K562 (cell line): ENCODE data around the gene APOL2. TPM values are rescaled to one million over a fixed set of nuclear protein-coding genes. Genes with fewer than 3 reads are reported as not detected.

Experiments used
- E2F8 ChIP-seq: fragments of 450-650 bp; IDR thresholded peaks from 2 replicates; pipeline ENCODE4 v1.7.1; 2018; ENCODE audit warnings: mild to moderate bottlenecking, low read depth; ENCODE audit not compliant: partially characterized antibody
- NFE2 ChIP-seq: IDR thresholded peaks from 2 replicates; pipeline ENCODE4 v1.6.1; 2014; ENCODE audit warnings: antibody characterized with exemption, low read depth
- POLR2AphosphoS5 ChIP-seq: IDR thresholded peaks from 2 replicates; pipeline ENCODE4 v1.6.1; 2011; ENCODE audit warnings: mild to moderate bottlenecking, low read depth, low read length, moderate library complexity; ENCODE audit not compliant: control insufficient read depth, insufficient read depth
- XRCC4 ChIP-seq: IDR thresholded peaks from one replicate; pipeline ENCODE4 v1.6.1; 2011; ENCODE audit not compliant: insufficient read depth, insufficient read length; ENCODE audit errors: extremely low read depth
- polyA plus RNA-seq, 8 experiments: library from polyadenylated mRNA; depleted of rRNA in 4 of 8; stranded (reverse) in 5 of 8; unstranded in 3 of 8; fragments of >200 nt; fragmentation: Nextera tagmentation in 2 of 8; fragmentation: Illumina TruSeq in 1 of 8; extraction: Ambion mirVana in 2 of 8; extraction: Trizol in 1 of 8; gene quantifications; 2 replicates each; pipeline versions ENCODE4 v1.2.1 to v1.2.3, GENCODE V29; 2011 to 2014; ENCODE audit warnings: inconsistent platforms in 1 of 8, missing spikeins in 1 of 8
- total RNA-seq, 7 experiments: library from RNA; depleted of rRNA in 6 of 7; stranded (reverse); fragments of >200 nt in 6 of 7; fragmentation: Illumina TruSeq in 2 of 7; extraction: Trizol in 2 of 7; gene quantifications; 2 replicates each; pipeline versions ENCODE4 v1.2.1 to v1.2.3, GENCODE V29; 2011 to 2021; ENCODE audit warnings: low replicate concordance in 1 of 7
- TF ChIP-seq, protein P1 (sequence below): fragments of 450-650 bp; conservative IDR thresholded peaks from 2 replicates; pipeline ENCODE4 v1.6.1; 2016; ENCODE audit warnings: missing genetic modification characterization, low read depth, mild to moderate bottlenecking, missing compliant biosample characterization, moderate library complexity
- TF ChIP-seq, protein P2 (sequence below): IDR thresholded peaks from 2 replicates; pipeline ENCODE4 v1.6.1; 2012; ENCODE audit warnings: low read depth, low read length, improper control_type of control experiment, borderline replicate concordance

The APOL2 gene
- total and polyA plus RNA-seq, 9 of the 15 experiments (the other 6 are each of a cell fraction or from before 2014, with no cell fraction given): 2.7 to 10.6 (median 8.9) TPM

GRCh38 chr22:36236388-36237319 lies 2.7 kb downstream of the APOL2 start (continued):
- TF ChIP-seq E2F8 (no peak), POLR2AphosphoS5 (no peak), NFE2 (no peak), XRCC4 (no peak)
- TF ChIP-seq, protein P1, sequence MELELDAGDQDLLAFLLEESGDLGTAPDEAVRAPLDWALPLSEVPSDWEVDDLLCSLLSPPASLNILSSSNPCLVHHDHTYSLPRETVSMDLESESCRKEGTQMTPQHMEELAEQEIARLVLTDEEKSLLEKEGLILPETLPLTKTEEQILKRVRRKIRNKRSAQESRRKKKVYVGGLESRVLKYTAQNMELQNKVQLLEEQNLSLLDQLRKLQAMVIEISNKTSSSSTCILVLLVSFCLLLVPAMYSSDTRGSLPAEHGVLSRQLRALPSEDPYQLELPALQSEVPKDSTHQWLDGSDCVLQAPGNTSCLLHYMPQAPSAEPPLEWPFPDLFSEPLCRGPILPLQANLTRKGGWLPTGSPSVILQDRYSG (tag): no peak
- TF ChIP-seq, protein P2, sequence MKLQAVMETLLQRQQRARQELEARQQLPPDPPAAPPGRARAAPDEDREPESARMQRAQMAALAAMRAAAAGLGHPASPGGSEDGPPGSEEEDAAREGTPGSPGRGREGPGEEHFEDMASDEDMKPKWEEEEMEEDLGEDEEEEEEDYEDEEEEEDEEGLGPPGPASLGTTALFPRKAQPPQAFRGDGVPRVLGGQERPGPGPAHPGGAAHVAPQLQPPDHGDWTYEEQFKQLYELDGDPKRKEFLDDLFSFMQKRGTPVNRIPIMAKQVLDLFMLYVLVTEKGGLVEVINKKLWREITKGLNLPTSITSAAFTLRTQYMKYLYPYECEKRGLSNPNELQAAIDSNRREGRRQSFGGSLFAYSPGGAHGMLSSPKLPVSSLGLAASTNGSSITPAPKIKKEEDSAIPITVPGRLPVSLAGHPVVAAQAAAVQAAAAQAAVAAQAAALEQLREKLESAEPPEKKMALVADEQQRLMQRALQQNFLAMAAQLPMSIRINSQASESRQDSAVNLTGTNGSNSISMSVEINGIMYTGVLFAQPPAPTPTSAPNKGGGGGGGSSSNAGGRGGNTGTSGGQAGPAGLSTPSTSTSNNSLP: no peak
